NCI-H510A (cell line): ENCODE measurements around the gene HSPA6.
"Not testable (repeated sequence)": the region's sequence is repeated elsewhere in the genome, so short reads cannot be mapped to it uniquely, and the experiment has no call there.

Experiments used
- DNase-seq: peaks from one replicate; lab custom pipeline; 2025; lab: John Stamatoyannopoulos, UW

Gene HSPA6

DNA sequence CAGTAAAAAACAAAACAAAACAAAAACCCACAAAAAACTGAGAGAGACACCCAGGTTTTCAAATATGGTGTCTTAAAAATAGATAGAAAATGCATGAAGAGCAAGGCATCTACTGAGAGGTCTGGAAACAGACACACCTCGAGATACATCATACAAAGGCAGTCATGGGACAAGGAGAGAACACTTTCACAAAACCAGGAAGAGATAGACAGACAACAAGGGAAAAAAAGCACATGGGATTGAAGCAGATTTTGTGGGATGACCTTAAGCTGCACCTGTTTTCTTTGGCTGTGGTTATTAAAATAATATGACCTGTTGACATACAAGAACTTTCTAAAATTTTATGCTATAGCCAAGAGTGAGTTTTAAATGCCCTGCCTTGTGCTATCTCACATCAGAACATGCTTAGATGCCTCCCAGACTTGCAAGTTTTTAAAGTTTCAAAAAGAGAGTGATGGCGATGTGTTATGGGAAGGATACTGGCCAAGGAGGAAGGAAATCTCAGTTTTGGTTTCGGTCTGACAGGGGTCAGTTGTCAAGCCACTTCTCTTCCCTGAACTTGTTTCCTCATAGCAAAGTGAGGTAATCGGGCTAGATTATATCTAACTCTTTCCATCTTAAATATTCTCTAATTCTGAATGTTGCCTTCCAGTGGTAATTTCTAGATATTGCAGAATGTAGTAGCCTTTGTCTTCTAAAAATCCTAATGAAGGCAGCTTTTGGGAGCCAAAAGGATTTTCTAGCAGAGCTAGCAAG lies 36.8 kb downstream of the HSPA6 start:
- DNase-seq = not testable (repeated sequence)

DNA sequence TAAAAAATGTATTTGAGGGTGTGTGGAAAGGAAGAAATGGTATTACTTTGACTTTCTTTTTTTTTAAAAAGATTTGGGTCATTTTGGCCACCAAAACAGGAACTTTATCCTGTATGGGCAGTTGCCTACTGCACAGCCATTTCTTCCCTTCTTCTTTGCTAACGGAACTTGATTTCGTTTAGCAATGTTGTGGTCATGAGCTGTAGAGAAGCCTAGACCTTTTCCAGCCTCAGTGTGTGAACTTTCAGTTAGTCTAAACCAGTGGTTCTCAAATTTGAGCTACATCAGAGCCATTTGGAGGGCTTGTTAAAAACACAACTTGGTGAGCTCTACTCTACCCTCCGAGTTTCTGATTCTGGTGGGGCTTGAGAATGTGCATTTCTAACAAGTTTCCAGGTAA lies 38.1 kb downstream of the HSPA6 start:
- not testable (repeated sequence) for DNase-seq

DNA sequence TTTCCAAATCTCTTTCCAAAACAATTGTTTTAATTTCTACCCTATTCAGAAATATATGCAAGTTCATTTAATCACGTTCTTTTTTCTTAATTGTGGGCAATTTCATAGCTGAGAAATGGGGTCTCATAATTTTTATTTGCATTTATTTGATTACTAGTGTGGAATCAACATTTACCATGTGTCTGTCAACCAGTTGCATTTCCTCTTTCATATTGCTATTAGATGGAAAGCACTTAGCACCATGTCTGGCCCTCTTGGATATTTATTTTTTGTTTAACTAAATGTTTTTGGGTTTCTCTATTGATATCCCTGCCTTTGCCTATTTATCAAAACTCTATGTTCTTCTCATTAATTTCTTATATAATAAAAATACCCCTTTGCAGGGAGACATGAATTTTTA lies 39.2 kb downstream of the HSPA6 start:
- DNase-seq = not testable (repeated sequence)

DNA sequence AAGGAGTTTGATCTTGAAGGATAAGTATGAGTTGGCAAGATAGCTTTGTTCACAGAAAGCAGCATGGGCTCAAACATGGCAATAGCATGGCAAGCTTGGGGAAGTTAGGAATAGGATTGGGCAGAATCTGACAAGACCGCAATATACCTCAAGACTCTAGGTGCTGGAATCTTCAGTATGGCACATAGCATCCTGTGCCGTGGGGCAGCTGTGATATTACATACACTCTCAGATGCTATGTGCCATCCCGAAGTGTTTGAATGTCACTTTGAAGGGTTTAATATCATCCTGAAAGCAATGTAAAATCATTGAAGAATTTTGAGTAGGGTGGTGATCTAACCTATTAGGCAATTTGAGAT lies 42.2 kb downstream of the HSPA6 start:
- not testable (repeated sequence) for DNase-seq

DNA sequence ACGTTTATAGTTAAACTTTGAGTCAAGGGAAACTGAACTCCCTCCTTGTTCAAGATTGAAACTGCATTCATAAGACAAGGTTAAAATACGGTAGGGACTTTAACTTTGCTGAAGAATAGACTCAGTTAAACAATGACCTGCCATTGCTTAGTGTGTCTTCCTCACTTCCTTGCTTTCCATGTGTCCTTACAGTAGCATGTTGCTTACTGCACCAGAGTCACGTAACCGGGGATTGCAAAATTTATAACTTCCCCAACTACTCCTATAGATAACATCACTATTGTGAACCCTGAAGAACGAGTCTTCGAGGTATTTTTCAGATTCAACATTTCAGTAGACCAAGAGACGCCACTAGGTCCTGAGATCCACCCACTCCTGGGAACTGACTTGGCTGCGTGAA lies 47.4 kb downstream of the HSPA6 start:
- DNase-seq = not testable (repeated sequence)
